ENCODE measurements around the gene PTPRN2. TPM values are rescaled to one million over a fixed set of nuclear protein-coding genes. Genes with fewer than 3 reads are reported as not detected.

PTPRN2 gene
- total and polyA plus RNA-seq, 2 of the 13 experiments (the other 11 are each of a cell fraction or from before 2014, with no cell fraction given) = 2.5 to 24.2 TPM

DNA sequence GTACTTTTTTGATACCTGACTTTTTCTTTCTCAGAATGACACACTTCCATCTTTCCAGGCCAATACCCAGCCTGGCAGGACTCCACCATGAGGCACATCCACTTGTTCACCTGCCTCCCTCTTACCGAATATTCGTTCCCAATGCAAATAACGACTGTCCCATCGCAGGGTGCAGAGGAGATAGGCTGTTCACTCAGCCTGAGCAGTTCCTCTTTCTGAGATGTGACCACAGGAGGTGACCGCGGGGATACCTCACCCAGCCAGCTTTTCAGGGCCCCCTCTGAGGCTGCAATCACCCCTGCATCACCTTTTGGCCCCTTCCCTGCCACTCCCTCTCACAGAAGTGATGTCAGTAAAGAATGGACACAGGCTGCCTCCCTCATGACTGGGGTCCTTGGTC lies 28.3 kb downstream of the PTPRN2 start:
- no TSS peak for BruUV-seq (replicated peaks)
- Histone ChIP-seq H3K27ac (ENCODE audit: extremely low read length, insufficient read depth, low read length) (no peak overlapping the region), H4K20me1 (ENCODE audit: insufficient read depth, low read length) (peaks cover 60% of the 10 kb centered on the region), H3K9me3 (ENCODE audit: low read length) (no peaks in the 10 kb centered on the region), H3K9ac (ENCODE audit: insufficient read depth, low read depth, low read length) (no peak overlapping the region), H3K36me3 (replicated peaks in 1 of 2; ENCODE audit: control insufficient read depth in 1 of 2, insufficient read depth in 2 of 2, low read length in 2 of 2) (peaks cover 6 to 10% of the 10 kb centered on the region in 2 experiments; a peak in 3 of 5 replicates), H3K4me2 (ENCODE audit: low read depth, low read length) (no peak overlapping the region), H3K4me1 (ENCODE audit: insufficient read depth, low read length) (no peaks in the 10 kb centered on the region), H3K79me2 (ENCODE audit: insufficient read depth, low read length) (peaks cover 11% of the 10 kb centered on the region), H2AFZ (ENCODE audit: low read length) (no peak overlapping the region), H3K4me3 (replicated peaks in 1 of 3; ENCODE audit: insufficient read depth in 1 of 3, low read depth in 2 of 3, low read length in 3 of 3) (no peak overlapping the region), H3K27me3 (ENCODE audit: control insufficient read depth in 1 of 2, insufficient read depth in 2 of 2, low read length in 2 of 2) (no peaks in the 10 kb centered on the region)
- CTCF ChIA-PET (ENCODE audit: low intra/inter-chr PET ratio, low total read pairs) = no interaction called here
- POLR2A ChIA-PET = no interaction called here
- DNase-seq (ENCODE audit: low spot score) (no peak), ATAC-seq (no peak), FAIRE-seq (no peak)
- in situ Hi-C loops (cut with HindIII; ENCODE audit: extremely low pct_ligation_motif_present, low pct_unique_long_range_greater_than_20kb) = no loop called here
- TF ChIP-seq BCL6 (CRISPR knock-in tag; IDR thresholded peaks at IDR 0.05) = no peak
- intact Hi-C loops (cut with micrococcal nuclease; ENCODE audit: unreplicated experiment) = no loop called here
- WGBS (ENCODE audit: low lambda C conversion rate) = 87% methylated on average over 6 of the region's 6 CpGs

DNA sequence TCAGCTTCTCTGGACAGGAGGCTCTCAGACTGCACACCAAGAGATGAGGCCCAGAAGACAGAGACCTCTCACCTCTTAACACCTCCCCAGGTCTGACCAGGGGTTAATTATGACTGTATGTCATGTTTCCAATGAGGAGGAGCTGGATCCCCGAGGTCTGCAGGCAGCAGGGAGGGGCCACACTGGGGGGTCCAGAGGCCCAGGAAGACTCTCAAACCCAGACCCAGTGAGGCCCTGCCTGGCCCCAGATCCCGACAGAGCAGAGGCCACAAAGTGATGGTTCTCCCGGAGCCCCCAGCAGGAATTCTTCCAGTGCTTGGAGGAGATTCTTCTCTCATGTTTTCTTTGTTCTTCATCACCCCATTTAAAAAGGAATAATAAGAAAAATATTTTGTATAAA lies 28.8 kb downstream of the PTPRN2 start:
- ChIA-PET POLR2A (no interaction called here), CTCF (ENCODE audit: low intra/inter-chr PET ratio, low total read pairs) (no interaction called here)
- in situ Hi-C loops (cut with HindIII; ENCODE audit: extremely low pct_ligation_motif_present, low pct_unique_long_range_greater_than_20kb) = no loop called here
- H3K27me3 ChIP-seq (ENCODE audit: control insufficient read depth in 1 of 2, insufficient read depth in 2 of 2, low read length in 2 of 2) = no peaks in the 10 kb centered on the region
- DNase-seq (ENCODE audit: low spot score) (no peak), FAIRE-seq (no peak), ATAC-seq (no peak)
- no peak overlapping the region for H3K4me3 ChIP-seq (replicated peaks in 1 of 3; ENCODE audit: insufficient read depth in 1 of 3, low read depth in 2 of 3, low read length in 3 of 3)
- H3K27ac ChIP-seq (ENCODE audit: extremely low read length, insufficient read depth, low read length) = no peak overlapping the region
- no peak overlapping the region for H3K4me2 ChIP-seq (ENCODE audit: low read depth, low read length)
- peaks cover 62% of the 10 kb centered on the region for H4K20me1 ChIP-seq (ENCODE audit: insufficient read depth, low read length)
- H2AFZ ChIP-seq (ENCODE audit: low read length) = no peak overlapping the region
- no peaks in the 10 kb centered on the region for H3K4me1 ChIP-seq (ENCODE audit: insufficient read depth, low read length)
- peaks cover 6 to 10% of the 10 kb centered on the region in 2 experiments; a peak in 3 of 5 replicates for H3K36me3 ChIP-seq (replicated peaks in 1 of 2; ENCODE audit: control insufficient read depth in 1 of 2, insufficient read depth in 2 of 2, low read length in 2 of 2)
- 66% methylated on average over 2 of the region's 3 CpGs for WGBS (ENCODE audit: low lambda C conversion rate)
- H3K9ac ChIP-seq (ENCODE audit: insufficient read depth, low read depth, low read length) = no peak overlapping the region
- no peak for TF ChIP-seq NR2F2 (IDR thresholded peaks at IDR 0.05; ENCODE audit: borderline replicate concordance, low read depth)
- no peak for TF ChIP-seq ZSCAN25 (CRISPR knock-in tag; IDR thresholded peaks at IDR 0.05)
- no peak for TF ChIP-seq MAFF (IDR thresholded peaks at IDR 0.05; ENCODE audit: low read depth, low read length)
- TF ChIP-seq RFX3 (CRISPR knock-in tag; IDR thresholded peaks at IDR 0.05) = no peak
- TF ChIP-seq, protein P1, sequence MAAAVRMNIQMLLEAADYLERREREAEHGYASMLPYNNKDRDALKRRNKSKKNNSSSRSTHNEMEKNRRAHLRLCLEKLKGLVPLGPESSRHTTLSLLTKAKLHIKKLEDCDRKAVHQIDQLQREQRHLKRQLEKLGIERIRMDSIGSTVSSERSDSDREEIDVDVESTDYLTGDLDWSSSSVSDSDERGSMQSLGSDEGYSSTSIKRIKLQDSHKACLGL (CRISPR knock-in tag; IDR thresholded peaks at IDR 0.05) = no peak
- TF ChIP-seq SNAPC2 (CRISPR knock-in tag; IDR thresholded peaks at IDR 0.05) = no peak
- TF ChIP-seq, protein P2, sequence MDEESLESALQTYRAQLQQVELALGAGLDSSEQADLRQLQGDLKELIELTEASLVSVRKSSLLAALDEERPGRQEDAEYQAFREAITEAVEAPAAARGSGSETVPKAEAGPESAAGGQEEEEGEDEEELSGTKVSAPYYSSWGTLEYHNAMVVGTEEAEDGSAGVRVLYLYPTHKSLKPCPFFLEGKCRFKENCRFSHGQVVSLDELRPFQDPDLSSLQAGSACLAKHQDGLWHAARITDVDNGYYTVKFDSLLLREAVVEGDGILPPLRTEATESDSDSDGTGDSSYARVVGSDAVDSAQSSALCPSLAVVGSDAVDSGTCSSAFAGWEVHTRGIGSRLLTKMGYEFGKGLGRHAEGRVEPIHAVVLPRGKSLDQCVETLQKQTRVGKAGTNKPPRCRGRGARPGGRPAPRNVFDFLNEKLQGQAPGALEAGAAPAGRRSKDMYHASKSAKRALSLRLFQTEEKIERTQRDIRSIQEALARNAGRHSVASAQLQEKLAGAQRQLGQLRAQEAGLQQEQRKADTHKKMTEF (CRISPR knock-in tag; IDR thresholded peaks at IDR 0.05) = no peak
- no peak for TF ChIP-seq ZNF772 (CRISPR knock-in tag; IDR thresholded peaks at IDR 0.05)
- TF ChIP-seq HNRNPL (IDR thresholded peaks at IDR 0.05; ENCODE audit: low read depth, low read length) = no peak
- TF ChIP-seq MIER2 (CRISPR knock-in tag; IDR thresholded peaks at IDR 0.05) = no peak
- TF ChIP-seq RNF2 (conservative IDR thresholded peaks at IDR 0.05; ENCODE audit: low read depth) = no peak
- TF ChIP-seq ZNF382 (CRISPR knock-in tag; IDR thresholded peaks at IDR 0.05; ENCODE audit: borderline replicate concordance) = no peak
- no peak for TF ChIP-seq NCOA1 (CRISPR knock-in tag; IDR thresholded peaks at IDR 0.05)
- no peak for TF ChIP-seq HOXA5 (CRISPR knock-in tag; IDR thresholded peaks at IDR 0.05)
- no peak for TF ChIP-seq ZNF350 (CRISPR knock-in tag; IDR thresholded peaks at IDR 0.05; ENCODE audit: borderline replicate concordance, low read depth)
- no peaks in the 10 kb centered on the region for H3K9me3 ChIP-seq (ENCODE audit: low read length)
- BruUV-seq (replicated peaks) = no TSS peak
- H3K79me2 ChIP-seq (ENCODE audit: insufficient read depth, low read length) = peaks cover 14% of the 10 kb centered on the region
- intact Hi-C loops (cut with micrococcal nuclease; ENCODE audit: unreplicated experiment) = no loop called here
